Heart left ventricle (tissue), 13 donors: ENCODE data around the gene FAM193B.

Experiments
- POLR2A ChIP-seq, 2 donors: fragments of 450-650 bp; IDR thresholded peaks; one replicate each; pipeline ENCODE4 v1.6.1; 2017; ENCODE audit warnings: antibody characterized with exemption in 2 of 2, mild to moderate bottlenecking in 2 of 2, moderate library complexity in 2 of 2
- TF ChIP-seq, protein P1 (sequence below), 12 donors: fragments of 200-600 bp; sonication (generic) in 4 of 12; IDR thresholded peaks; one replicate each; pipeline versions ENCODE4 v1.5.0 to v1.8.0; 2018 to 2022; ENCODE audit warnings: antibody characterized with exemption in 12 of 12, mild to moderate bottlenecking in 5 of 12
- donor health status: ischemic (EF 13 %, LVEDD 7.1; RV severe dilation, severe dysfunction).
- donor health status: DM: no; HTN: yes; CAD: no.
- donor health status: DM: no; HTN: no; CAD: no.
- donor health status: ischemic (EF 25% LVEDD 6.9; RV normal size, moderate dysfunction).
- donor health status: ischemic (EF 25% LVEDD 5.7; RV mildly dilated, moderate dysfunction).
- donor health status: ischemic (EF 35%, LVEDD 5.7; RV mildly dilated, moderate dysfunction).
- donor health status: nonischemic (EF 11% LVEDD 7.7; RV severe dilation, severe dysfunction).
- donor health status: DM: yes; HTN: yes; CAD: no.
- donor health status: PGD.
- donor health status: ischemic (EF 29% LVEDD 5.4; RV normal size, mild dysfunction).
- donor health status: nonischemic (EF 23%, LVEDD 6.1; RV moderate dilation, normal function).

DNA sequence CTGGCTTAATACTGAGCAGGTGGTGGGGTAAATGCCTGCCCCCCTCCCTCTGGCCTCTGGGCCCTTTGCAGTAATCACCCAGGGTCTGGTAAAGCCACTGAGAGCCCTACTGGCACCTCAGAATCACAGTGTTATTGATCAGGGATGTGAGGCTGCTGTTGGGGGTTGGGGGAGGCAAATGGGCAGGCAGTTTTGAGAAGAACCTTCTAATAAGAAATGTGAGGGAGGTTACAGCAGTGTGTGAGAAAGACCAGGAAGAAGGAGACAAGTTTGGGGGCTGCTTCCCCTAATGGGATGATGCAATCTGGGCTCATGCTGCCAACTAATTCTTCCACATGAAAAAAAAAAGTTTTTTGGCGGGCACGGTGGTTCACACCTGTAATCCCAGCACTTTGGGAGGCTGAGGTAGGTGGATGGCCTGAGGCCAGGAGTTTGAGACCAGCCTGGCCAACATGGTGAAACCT is 42.4 kb upstream of the FAM193B start:
- TF ChIP-seq, protein P1, sequence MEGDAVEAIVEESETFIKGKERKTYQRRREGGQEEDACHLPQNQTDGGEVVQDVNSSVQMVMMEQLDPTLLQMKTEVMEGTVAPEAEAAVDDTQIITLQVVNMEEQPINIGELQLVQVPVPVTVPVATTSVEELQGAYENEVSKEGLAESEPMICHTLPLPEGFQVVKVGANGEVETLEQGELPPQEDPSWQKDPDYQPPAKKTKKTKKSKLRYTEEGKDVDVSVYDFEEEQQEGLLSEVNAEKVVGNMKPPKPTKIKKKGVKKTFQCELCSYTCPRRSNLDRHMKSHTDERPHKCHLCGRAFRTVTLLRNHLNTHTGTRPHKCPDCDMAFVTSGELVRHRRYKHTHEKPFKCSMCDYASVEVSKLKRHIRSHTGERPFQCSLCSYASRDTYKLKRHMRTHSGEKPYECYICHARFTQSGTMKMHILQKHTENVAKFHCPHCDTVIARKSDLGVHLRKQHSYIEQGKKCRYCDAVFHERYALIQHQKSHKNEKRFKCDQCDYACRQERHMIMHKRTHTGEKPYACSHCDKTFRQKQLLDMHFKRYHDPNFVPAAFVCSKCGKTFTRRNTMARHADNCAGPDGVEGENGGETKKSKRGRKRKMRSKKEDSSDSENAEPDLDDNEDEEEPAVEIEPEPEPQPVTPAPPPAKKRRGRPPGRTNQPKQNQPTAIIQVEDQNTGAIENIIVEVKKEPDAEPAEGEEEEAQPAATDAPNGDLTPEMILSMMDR (IDR thresholded peaks at IDR 0.05) = no peak
- TF ChIP-seq POLR2A (IDR thresholded peaks at IDR 0.05) = no peak
